HS-27A (cell line): ENCODE results near the gene STRN4.
"Not testable (repeated sequence)": the region's sequence is repeated elsewhere in the genome, so short reads cannot be mapped to it uniquely, and the experiment has no call there.

ENCODE experiments used
- DNase-seq: peaks from one replicate; pipeline ENCODE4 v3.0.0-alpha.2; 2012; ENCODE audit warnings: low read depth, missing footprints

Gene STRN4, protein sequence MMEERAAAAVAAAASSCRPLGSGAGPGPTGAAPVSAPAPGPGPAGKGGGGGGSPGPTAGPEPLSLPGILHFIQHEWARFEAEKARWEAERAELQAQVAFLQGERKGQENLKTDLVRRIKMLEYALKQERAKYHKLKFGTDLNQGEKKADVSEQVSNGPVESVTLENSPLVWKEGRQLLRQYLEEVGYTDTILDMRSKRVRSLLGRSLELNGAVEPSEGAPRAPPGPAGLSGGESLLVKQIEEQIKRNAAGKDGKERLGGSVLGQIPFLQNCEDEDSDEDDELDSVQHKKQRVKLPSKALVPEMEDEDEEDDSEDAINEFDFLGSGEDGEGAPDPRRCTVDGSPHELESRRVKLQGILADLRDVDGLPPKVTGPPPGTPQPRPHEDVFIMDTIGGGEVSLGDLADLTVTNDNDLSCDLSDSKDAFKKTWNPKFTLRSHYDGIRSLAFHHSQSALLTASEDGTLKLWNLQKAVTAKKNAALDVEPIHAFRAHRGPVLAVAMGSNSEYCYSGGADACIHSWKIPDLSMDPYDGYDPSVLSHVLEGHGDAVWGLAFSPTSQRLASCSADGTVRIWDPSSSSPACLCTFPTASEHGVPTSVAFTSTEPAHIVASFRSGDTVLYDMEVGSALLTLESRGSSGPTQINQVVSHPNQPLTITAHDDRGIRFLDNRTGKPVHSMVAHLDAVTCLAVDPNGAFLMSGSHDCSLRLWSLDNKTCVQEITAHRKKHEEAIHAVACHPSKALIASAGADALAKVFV

DNA sequence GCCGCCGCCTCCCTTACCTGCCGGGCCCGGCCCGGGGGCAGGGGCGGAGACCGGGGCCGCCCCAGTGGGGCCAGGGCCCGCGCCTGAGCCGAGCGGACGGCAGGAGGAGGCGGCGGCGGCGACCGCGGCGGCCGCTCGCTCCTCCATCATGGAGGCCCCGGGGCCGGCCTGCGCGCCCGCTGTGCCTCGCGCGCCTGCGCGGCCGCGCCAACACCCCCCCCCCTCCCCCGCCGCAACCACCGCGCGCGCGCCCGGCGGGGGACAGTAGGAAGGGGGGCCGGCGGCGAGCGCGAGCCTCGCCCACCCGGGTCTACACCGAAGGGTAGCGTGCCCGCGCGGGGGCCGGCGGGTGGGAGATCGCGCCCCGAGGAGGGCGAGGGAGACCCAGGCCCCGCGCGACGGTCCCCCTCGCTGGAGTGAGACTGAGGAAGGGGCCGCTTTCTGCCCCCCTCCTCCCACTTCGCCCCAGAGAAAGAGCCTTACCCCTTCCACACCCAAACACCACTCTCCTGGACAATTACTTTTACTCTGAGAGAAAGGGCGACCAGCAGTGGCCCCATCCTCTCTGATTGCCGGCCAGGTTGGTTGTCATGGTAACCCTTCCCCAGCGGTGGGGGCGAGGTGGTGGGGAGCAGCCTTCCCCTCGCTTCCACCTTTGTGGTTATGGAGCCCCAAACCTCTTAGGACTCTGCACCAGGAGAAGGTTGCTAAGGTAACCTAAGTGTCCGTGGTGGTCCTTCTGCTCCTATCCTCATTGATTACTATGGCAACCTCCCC is at the start of gene STRN4:
STRN4 (minus strand) TSS at position 170 of the 777 bp plus-strand sequence; CDS start at position 150, 20 bp downstream.
- DNase-seq = no peak

DNA sequence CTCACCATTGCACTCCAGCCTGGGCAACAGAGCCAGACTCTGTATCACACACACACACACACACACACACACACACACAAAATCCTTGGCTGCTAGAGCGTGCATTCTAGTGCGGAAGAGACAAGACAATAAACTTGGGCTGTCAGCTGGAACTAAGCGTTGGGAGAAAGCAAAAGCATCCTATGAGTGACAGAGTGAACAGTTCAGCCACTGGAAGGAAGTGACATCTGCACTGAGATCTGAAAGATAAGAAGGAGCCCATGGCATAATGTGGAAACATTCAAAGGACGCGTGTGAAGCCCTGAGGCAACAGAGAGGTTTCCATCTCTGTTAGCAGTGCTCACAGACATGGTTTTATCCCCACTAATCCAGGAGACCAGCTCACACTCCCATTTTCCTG is 45.7 kb upstream of the STRN4 start:
- no peak for DNase-seq

DNA sequence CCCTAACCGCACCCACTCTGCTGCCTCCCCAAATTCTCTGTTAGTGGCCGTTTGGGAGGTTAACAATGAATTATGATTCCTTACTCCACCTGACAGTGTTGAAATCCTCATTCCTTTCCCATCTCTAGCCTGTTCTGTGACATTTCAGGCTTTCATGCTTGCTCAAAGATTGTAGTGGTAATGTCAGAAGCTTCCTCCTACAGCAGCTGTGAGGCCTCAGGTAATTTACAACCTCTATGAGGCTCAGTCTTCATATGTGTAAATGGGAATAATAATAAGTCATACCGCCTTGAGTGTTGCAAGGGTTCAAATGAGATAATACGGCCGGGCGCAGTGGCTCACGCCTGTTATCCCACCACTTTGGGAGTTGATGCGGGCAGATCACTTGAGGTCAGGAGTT is 43.1 kb upstream of the STRN4 start:
- no peak for DNase-seq

DNA sequence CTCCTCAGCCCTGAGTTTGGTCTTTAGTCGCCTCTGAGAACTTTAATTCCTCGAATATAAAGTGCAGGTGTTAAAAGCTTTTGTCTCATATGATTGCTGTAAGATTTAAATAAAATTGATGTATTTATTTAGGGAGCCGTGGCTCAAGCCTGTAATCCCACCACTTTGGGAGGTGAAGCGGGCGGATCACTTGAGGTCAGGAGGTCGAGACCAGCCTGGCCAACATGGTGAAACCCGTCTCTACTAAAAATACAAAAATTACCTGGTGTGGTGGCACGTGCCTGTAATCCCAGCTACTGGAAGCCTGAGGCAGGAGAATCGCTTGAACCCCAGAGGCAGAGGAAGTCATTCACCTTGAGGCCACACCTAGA is 42.7 kb upstream of the STRN4 start:
- DNase-seq = no peak

DNA sequence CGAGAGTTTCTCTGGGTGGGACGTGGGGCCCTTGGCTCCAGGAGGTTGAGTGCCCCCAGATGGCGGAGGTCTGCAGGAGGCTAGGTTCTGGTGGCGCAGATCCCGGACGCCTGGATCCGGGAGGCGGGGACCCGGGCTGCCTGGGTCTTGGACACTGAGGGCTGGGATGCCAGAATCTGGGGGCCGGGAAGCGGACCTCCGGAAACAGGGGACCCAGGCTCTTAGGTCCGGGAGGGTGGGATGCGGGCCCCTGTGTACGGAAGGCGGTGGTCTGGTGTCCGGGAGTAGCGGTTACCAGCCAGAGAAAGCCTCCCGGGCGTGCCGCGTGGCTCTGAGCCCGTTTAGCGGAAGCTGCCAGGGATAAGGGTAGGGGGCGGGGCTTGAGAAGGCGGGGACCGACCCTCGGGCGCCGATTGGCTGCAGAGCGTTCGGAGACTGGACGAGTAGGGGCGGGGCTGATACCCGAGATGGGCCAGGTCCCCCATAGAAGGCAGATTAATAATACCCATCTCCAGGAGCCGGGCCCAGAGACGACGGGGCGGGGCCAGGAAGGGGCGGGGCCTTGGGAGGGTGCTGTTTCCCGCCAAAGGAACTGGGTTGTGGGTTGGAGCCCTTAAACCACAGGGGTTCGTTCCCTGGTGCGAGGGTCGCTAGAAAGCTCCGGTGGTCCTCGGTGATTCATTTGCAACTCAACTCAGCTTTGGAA is 42.2 kb upstream of the STRN4 start, which contains the start of gene SLC1A5:
SLC1A5 (minus strand) TSS at position 333 of the 706 bp plus-strand sequence. CDS start 629 bp downstream, outside the sequence.
- DNase-seq = peak; percentile 96

DNA sequence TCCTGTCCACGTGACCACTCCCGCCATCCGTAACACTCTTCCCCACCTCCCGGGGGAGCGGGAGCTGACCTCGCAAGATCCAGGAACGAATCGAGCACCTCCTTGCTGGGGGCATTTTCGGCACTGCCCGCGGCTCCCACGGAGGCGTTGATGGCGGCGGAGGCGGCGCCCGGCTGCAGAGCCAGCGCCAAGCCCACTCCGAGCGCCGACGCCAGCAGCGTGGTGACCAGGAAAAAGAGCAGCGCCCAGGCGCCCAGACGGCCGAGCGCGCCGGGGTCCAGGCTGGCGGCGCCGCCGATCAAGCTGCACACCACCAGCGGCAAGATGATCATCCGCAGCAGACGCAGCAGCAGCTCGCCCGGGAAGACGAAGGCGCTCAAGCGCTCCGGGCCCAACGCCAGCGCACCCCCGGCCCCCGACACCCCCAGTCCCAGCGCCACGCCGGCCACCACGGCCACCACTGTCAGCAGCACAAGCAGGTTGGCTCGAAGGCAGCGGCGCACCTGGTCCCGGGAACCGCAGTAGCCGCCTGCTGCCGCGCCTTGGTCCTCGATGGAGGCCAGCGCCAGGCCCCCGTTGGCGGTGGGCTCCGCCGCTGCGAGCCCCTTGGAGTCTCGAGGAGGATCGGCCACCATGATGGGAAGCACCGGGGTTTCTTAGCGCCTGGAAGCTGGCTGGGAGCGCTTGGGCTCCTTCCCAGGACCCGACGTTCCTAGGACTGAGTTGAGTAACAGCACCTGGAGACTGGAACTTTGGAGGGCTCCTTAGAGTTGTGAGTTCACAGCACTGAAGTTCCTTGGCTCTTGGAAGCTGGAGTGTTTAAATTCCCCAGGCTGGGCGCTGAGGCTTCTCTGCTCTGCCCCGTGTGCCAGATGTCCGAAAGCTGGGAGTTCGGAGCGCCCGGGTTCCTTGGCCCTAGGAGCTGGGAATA is 41.3 kb upstream of the STRN4 start:
- DNase-seq = no peak

DNA sequence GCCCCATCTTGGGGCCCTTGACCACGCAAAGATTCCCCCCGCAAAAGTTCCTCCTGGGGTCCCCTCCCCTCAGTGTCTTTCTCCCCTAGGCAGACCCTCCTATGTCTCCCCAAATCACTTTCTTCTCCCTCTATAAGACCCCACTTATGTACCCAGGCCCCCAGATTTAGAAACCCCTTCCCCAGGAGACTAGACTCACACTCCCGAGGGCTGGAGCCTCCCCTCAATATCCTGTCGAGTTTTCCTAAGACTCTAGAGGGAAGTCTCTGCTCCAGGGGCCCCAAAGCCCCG is 40.7 kb upstream of the STRN4 start:
- no peak for DNase-seq

DNA sequence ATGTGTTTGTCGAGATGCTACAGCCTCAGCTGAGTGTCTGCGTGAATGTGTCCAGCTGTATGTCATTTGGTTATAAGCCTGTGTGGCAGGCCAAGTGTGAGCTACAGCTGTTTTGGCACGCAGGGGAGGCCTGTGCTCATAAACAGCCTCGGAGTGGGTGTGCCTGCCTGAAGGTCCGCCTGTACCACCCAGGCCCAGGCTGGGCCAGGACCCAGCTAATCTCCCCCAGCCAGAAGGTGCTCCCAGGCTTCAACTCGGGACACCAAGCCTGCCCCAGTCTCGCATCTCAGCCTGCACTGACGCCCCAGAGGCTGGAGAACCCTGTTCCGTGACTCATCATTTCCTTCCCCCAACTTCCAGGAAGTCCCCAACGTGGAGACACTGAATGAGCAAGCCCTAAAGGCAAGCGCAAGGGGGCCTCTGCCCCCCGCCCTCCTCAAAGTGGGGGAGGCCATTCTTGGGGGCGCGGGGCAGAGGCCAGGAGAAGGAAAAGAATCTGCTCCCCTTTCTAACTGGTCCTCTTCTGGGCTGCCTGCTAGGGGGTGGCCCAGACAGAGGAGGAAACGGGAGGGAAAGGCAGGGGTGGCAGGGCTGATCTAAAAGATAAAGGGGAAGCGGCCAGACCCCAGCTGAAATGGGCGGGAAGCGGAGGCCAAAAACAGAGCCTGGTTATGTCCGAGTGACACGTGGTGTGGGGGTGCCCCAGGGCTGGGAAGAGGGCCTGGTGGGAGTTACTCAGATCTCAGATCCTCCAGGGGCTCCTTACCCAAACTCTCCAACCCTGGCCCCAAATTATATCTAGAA is 40.2 kb upstream of the STRN4 start:
- peak; percentile 87 for DNase-seq

DNA sequence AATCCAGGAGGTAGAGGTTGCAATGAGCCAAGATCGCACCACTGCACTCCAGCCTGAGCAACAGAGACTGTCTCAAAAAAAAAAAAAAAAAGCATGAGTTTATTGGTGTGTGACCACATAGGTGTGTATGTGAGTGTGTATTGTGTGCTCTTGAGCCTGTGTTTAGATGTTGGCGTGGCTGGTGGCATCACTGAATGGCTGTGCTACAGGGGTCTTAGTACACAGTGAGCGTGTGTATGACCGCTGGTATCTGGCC is 39.7 kb upstream of the STRN4 start:
- no peak for DNase-seq

DNA sequence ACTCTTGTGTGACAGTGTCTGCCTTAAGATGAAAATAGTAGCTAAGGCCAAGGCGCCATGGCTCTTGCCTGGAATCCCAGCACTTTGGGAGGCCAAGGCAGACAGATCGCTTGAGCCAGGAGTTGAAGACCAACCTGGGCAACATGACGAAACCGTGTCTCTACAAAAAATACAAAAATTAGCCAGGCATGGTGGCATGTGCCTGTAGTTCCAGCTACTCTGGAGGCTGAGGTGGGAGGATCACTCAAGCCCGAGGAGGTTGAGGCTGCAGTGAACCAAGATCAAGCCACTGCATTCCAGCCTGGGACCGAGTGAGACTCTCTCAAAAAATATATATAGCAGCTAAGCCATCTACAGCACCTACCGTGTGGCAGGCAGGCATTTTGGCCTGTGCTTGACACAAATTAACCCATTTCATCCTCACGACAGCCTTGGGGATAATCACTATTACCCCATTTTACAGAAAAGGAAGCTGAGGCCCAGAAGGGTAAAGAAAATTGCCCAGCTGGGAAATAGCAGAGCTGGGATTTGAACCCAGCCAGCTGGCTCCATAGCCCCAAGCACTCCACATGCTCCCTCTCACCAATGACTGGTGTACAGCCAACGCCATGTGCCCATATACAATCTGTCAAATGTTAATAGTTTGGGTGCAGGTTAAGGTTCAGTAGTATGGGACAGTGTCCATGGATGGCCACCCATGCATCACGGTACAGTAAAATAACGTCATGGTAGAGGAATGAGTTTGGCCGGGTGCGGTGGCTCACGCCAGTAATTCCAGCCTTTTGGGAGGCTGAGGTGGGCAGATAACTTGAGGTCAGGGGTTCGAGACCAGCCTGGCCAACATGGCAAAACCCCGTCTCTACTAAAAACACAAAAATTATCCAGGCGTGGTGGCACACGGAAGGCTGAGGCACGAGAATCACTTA is 39.1 kb upstream of the STRN4 start:
- no peak for DNase-seq

DNA sequence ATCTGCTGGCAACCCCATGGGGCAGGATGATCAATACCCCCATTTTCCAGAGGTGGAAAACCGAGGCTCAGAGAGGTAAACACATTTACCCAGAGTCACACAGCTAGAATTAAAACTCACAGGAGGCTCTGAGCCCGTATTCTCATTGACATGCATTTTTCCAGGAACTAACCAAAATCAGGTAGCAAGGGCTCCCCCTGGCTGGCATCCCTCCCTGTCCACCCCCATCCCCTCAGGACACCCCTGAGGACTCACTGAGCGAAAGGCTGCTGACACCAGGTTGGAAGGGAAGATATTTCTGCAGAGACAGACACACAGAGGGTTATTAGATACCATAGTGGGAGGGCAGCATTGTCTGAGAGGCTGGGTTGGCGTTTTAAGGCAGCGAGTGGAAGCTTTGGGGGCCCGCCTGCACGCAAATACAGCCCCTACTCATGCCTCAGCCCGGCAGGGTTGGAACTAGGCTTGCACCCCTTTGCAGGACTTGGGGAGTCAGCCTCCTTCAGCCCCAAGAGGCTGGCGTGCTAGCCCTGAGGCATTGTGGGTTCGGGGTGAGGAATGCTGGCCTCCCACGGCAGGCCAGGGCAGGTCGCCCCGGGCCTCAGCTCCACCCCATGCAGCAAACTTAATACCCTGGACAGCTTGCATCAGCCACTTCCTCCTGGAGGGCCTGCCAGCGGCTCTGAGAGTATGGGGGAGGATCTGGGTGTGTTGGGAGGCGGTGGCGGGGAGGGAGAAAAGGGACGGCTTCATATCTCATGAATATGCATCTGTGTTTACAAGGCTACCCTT is 38.2 kb upstream of the STRN4 start:
- peak; percentile 87 for DNase-seq

DNA sequence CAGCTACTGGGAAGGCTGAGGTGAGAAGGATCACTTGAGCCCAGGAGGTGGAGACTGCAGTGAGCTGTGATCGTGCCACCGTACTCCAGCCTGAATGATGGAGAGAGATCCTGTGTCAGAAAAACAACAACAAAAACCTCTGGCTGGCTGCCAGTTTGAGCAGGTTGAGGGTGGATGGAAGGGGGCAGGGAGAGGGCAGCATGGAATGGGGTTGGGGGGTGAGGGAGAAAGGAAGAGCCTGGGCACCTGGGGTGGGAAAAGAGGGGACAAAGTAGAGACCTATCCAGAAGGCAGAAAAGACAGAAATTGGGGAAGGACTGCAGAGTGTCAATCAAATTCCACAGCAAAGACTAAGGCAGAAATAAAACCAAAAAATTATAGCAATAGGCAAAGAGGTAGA is 37.4 kb upstream of the STRN4 start:
- DNase-seq = no peak

DNA sequence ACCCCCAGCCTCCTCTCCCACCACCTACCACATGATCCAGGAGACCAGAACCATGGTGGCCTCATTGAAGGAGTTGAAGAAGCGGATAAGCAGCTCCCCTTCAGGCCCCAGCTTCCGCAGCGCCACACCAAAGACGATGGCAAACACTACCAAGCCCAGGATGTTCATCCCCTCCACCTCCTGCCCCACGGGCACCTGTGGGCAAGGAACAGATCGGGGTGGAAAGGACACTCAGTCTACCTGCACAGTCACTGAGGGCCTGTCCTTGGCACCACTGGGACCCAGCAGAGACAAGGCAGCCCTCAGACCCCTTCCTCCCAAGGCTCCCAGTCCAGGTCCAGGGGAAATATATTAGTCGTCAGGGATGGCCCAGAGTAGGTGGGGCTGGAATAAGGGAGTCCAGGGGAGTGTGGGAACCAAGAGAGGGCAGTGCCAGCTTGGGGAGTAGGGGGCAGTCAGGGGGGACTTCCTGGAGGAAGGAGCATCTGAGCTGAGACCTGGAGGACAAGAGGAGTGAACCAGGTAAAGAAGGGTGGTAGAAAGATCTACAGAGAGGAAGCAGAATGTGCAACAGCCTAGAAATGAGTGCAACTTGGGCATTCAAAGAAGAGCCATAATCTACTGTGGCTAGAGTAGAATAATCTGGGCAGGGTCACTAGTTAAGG is 36.2 kb upstream of the STRN4 start:
- no peak for DNase-seq

DNA sequence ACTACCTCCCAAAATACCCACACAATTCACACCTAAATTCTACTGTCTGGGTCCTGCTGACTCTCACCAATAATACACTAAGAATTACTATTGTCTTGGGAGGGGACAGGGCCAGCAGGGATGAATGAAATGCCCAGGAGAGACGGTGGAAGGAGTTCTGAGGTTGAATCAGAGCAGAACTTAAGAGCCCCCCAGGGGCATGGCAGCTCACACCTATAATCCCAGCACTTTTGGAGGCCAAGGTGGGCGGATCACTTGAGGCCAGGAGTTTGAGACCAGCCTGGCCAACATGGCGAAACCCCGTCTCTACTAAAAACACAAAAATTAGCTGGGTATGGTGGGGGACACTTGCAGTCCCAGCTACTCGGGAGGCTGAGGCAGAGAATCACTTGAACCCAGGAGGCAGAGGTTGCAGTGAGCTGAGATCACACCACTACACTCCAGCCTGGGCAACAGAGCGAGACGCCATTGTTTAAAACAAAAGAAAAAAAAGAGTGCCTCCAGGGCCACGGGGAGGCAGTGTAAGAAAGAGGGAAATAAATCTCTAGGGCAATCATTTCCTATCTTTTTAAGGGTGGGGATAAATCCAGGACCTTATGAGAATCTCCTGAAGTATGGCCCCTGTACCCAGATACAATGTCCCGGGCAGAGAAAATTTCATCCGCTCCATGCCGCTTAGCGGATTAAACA is 31.9 kb upstream of the STRN4 start:
- not testable (repeated sequence) for DNase-seq

DNA sequence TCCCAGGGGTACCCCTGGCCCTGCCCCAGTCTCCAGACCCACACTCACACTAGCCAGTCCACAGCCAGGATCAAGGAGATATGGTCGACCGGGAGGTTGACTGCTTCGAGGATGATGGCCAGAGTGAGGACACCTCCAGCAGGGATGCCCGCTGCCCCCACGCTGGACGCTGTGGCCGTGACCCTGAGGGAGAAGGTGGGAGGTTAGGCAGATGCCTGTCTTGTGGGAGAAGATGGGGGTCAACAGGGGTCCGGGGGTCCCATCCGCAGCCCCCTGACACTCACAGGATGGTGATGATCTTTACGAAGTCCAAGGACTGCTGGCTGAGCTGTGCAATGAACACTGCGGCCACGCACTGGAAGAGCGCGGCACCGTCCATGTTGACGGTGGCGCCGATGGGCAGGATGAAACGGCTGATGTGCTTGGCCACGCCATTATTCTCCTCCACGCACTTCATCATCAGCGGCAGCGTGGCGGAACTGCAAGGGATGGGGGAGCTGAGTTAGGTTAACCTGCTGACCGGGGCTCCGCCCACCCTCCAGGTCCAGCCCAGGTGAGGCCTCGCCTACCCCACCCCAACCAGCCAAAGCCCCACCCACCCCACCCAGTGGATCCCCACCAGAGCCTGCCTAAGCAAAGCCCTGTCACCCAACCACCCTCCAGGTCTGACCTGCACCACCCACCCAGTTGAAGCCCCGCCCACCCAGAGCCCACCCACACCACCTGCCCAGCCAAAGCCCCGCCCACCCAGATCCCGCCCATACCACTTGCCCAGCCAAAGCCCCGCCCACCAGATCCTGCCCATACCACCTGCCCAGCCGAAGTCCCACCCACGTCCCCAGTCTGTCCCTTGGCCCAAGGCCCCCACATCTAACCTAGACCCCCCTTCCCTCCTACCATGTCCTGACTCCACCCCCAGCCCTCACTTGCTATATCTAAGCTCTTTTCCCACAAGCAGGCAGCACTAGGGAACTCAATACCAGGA is 31.0 kb upstream of the STRN4 start:
- no peak for DNase-seq

DNA sequence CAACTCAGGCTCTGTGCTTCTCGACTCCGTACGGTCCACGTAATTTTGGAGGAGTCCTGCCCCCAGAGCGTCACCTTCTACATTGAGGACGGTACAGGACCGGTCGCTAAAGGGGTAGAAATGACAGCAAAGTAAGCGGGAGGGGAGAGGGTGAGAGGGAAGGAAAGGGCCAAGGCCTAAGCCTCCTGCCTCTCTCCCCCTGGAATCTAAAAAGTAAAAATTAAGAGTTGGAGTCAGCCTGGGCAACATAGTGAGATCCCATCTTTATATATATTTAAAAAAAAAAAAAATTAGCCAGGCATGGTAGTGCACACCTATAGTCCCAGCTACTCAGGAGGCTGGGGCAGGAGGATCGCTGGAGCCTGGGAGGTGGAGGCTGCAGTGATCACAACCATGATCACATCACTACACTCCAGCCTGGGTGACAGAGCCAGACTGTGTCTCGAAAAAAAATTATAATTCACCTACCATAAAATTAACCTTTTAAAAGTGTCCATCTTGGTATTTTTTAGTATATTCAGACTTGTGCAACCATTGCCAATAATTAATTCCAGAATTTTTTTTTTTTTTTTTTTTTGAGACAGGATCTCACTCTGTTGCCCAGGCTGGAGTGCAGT is 29.5 kb upstream of the STRN4 start:
- DNase-seq = no peak
